Cardiac septum (tissue), 1 donor: ENCODE results near the gene TMEM91. TPM values are rescaled to one million over a fixed set of nuclear protein-coding genes. Genes with fewer than 3 reads are reported as not detected.
A peak's percentile ranks its signal among the peaks of the same experiment; 100 is the strongest.

Source experiments
- DNase-seq: peaks from one replicate; pipeline ENCODE4 v3.0.0-alpha.2; 2020; ENCODE audit warnings: low spot score
- intact Hi-C: fragments of 100-400 bp; cut with DNase I; formaldehyde crosslinking; loops from one replicate; pipeline ENCODE4 v1.14.0; 2022
- total RNA-seq: library from RNA; stranded (reverse); fragmentation: NEBNext Ultra II Directional; extraction: Animal tissue kit (Norgen Biotek cat#: 25700); gene quantifications from one replicate; pipeline ENCODE4 v1.2.1, GENCODE V29; 2021
- donor health status: DM: no; HTN: no; CAD: no.

TMEM91 gene
- total RNA-seq, 1 donor from 2014 or later, result 2.9 TPM

- no peak for DNase-seq
- intact Hi-C loops, result loop anchor here (5.0 kb wide), 2 partner anchors 97 to 162 kb away; partner anchors contain the start of gene HNRNPUL1
Measured at GRCh38 chr19:41424335-41425173, 48.2 kb downstream of the TMEM91 start.

GRCh38 chr19:41425174-41426115 is 49.1 kb downstream of the TMEM91 start:
- no peak for DNase-seq
- intact Hi-C loops, result loop anchor here (2.0 to 5.0 kb wide), 3 partner anchors 15 to 163 kb away; partner anchors contain the start of gene HNRNPUL1

GRCh38 chr19:41426116-41426841 is 49.9 kb downstream of the TMEM91 start:
- no peak for DNase-seq
- intact Hi-C loops, result loop anchor here (2.0 to 5.0 kb wide), 3 partner anchors 15 to 164 kb away; partner anchors contain the start of gene HNRNPUL1

GRCh38 chr19:41426952-41427646 is 50.8 kb downstream of the TMEM91 start, which contains the start of gene B3GNT8:
TSS of gene B3GNT8 (minus strand) at chr19:41427374. CDS start at chr19:41426778, 596 bp downstream.
- intact Hi-C loops, result loop anchor here (2.0 to 5.0 kb wide), 3 partner anchors 16 to 165 kb away; partner anchors contain the start of gene HNRNPUL1
- DNase-seq, result peak; percentile 96

GRCh38 chr19:41427647-41428480 is 51.5 kb downstream of the TMEM91 start:
- intact Hi-C loops, result loop anchor here (2.0 to 5.0 kb wide), 3 partner anchors 17 to 166 kb away; partner anchors contain the start of gene HNRNPUL1
- DNase-seq, result no peak

GRCh38 chr19:41428481-41428859 is 52.1 kb downstream of the TMEM91 start:
- intact Hi-C loops, result loop anchor here (5.0 kb wide), 2 partner anchors 101 to 166 kb away; partner anchors contain the start of gene HNRNPUL1
- DNase-seq, result no peak

GRCh38 chr19:41430922-41431321 is 54.6 kb downstream of the TMEM91 start:
- intact Hi-C loops, result loop anchor here (5.0 kb wide), 1 partner anchor 124 kb away; no protein-coding TSS in a partner anchor
- DNase-seq, result no peak

- intact Hi-C loops, result loop anchor here (5.0 kb wide), 1 partner anchor 124 kb away; no protein-coding TSS in a partner anchor
- DNase-seq, result peak; percentile 91
Measured at GRCh38 chr19:41431426-41432386, 55.4 kb downstream of the TMEM91 start.

GRCh38 chr19:41433171-41433570 is 56.8 kb downstream of the TMEM91 start:
- intact Hi-C loops, result loop anchor here (5.0 kb wide), 1 partner anchor 126 kb away; no protein-coding TSS in a partner anchor
- no peak for DNase-seq

Other genes with a start within 250 kb of the TMEM91 start
- gene CYP2S1, start 183.3 kb upstream of the TMEM91 start, total RNA-seq, result 0.48 TPM
- gene AXL, start 157.3 kb upstream of the TMEM91 start, total RNA-seq, result 13.0 TPM
- gene HNRNPUL1, start 112.2 kb upstream of the TMEM91 start, total RNA-seq, result 109 TPM
- 17.0 TPM for gene CCDC97, start 66.4 kb upstream of the TMEM91 start, total RNA-seq
- 26.4 TPM for gene TGFB1, start 22.6 kb upstream of the TMEM91 start, total RNA-seq
- gene B9D2, start 12.4 kb upstream of the TMEM91 start, total RNA-seq, result 1.9 TPM
- 9.0 TPM for gene EXOSC5, start 20.8 kb downstream of the TMEM91 start, total RNA-seq
- 36.9 TPM for gene BCKDHA, start 21.3 kb downstream of the TMEM91 start, total RNA-seq
- gene B3GNT8, start 50.8 kb downstream of the TMEM91 start, total RNA-seq, result 3.9 TPM
- gene DMAC2, start 63.4 kb downstream of the TMEM91 start, total RNA-seq, result 84.4 TPM
- gene ERICH4, start 66.6 kb downstream of the TMEM91 start, total RNA-seq, result not detected
- gene CEACAM21, start 199.6 kb downstream of the TMEM91 start, total RNA-seq, result 0.27 TPM